ELF-1 (cell line): ENCODE data around the gene EXOSC2.

Experiments used
- DNase-seq: peaks from one replicate; pipeline ENCODE4 v3.0.0-alpha.2; 2016; ENCODE audit warnings: low read depth, low spot score

The EXOSC2 gene

GRCh38 chr9:130693426-130694191 is at the start of gene EXOSC2:
EXOSC2 (plus strand) TSS chr9:130693780; CDS start chr9:130693792, 12 bp downstream.
- DNase-seq, result peak; percentile 97

GRCh38 chr9:130651221-130651620 is 42.4 kb upstream of the EXOSC2 start:
- DNase-seq, result no peak

GRCh38 chr9:130651752-130652151 is 41.8 kb upstream of the EXOSC2 start:
- DNase-seq, result no peak

- no peak for DNase-seq
Measured at GRCh38 chr9:130654879-130655278, 38.7 kb upstream of the EXOSC2 start.

- DNase-seq, result no peak
Measured at GRCh38 chr9:130658893-130659698, 34.5 kb upstream of the EXOSC2 start.

GRCh38 chr9:130659699-130660248 is 33.8 kb upstream of the EXOSC2 start:
- no peak for DNase-seq

- no peak for DNase-seq
Measured at GRCh38 chr9:130660326-130660682, 33.3 kb upstream of the EXOSC2 start.

- DNase-seq, result peak; percentile 52
Measured at GRCh38 chr9:130660683-130661450, 32.7 kb upstream of the EXOSC2 start.

- peak; percentile 34 for DNase-seq
Measured at GRCh38 chr9:130661451-130662098, 32.0 kb upstream of the EXOSC2 start.

GRCh38 chr9:130662099-130662969 is 31.2 kb upstream of the EXOSC2 start:
- peak; percentile 41 for DNase-seq

GRCh38 chr9:130662970-130663257 is 30.7 kb upstream of the EXOSC2 start:
- DNase-seq, result no peak

GRCh38 chr9:130663258-130663976 is 30.2 kb upstream of the EXOSC2 start:
- peak; percentile 47 for DNase-seq

- peak; percentile 43 for DNase-seq
Measured at GRCh38 chr9:130663977-130664250, 29.7 kb upstream of the EXOSC2 start.

GRCh38 chr9:130664251-130665028 is 29.1 kb upstream of the EXOSC2 start, which contains the start of gene PRDM12:
PRDM12 (plus strand) TSS chr9:130664594; CDS start chr9:130664654, 60 bp downstream.
- peak; percentile 38 for DNase-seq

- no peak for DNase-seq
Measured at GRCh38 chr9:130665029-130665430, 28.6 kb upstream of the EXOSC2 start.

GRCh38 chr9:130665431-130666392 is 27.9 kb upstream of the EXOSC2 start:
- peak; percentile 45 for DNase-seq

GRCh38 chr9:130666393-130667119 is 27.0 kb upstream of the EXOSC2 start:
- DNase-seq, result peak; percentile 33

GRCh38 chr9:130667120-130667435 is 26.5 kb upstream of the EXOSC2 start:
- DNase-seq, result no peak
